PC-9 (cell line): ENCODE data around the gene CRB2. TPM values are rescaled to one million over a fixed set of nuclear protein-coding genes. Genes with fewer than 3 reads are reported as not detected.

Experiments
- BruUV-seq: library from RNA; stranded (reverse); fragments of 400-500 nt; replicated peaks from 2 replicates; lab custom pipeline; 2021; lab: Mats Ljungman, UMichigan
- CTCF ChIA-PET: fragments of 300-600 bp; sonication (Branson Sonifier 250); formaldehyde crosslinking; loops from one replicate; lab custom pipeline; 2022; ENCODE audit warnings: antibody characterized with exemption; lab: Charles Lee
- POLR2A ChIA-PET: fragments of 300-600 bp; sonication (Branson Sonifier 250); formaldehyde crosslinking; loops from one replicate; lab custom pipeline; 2022; ENCODE audit warnings: antibody characterized with exemption; ENCODE audit not compliant: unreplicated experiment; lab: Charles Lee
- DNase-seq, 2 experiments: peaks; one replicate each; pipeline versions ENCODE4 v3.0.0 to v3.0.0-alpha.2; 2015 to 2022; ENCODE audit warnings: mixed read lengths in 1 of 2
- H2AFZ ChIP-seq: fragments of 200-600 bp; sonication (generic); 2 replicates; pipeline ENCODE4 v1.8.1; 2017; ENCODE audit warnings: antibody characterized with exemption
- H3F3A ChIP-seq: fragments of 200-600 bp; sonication (generic); 2 replicates; pipeline ENCODE4 v1.8.1; 2017; ENCODE audit warnings: antibody characterized with exemption, mild to moderate bottlenecking, low read depth; ENCODE audit not compliant: insufficient read depth
- H3K27ac ChIP-seq: fragments of 200-600 bp; sonication (generic); 2 replicates; pipeline ENCODE4 v1.6.1; 2016; ENCODE audit warnings: mixed run types
- H3K27me3 ChIP-seq: fragments of 200-600 bp; sonication (generic); 2 replicates; pipeline ENCODE4 v1.6.1; 2016; ENCODE audit warnings: low read depth, mixed run types; ENCODE audit not compliant: insufficient read depth
- H3K36me3 ChIP-seq: fragments of 200-600 bp; sonication (generic); 2 replicates; pipeline ENCODE4 v1.6.1; 2016; ENCODE audit warnings: low read depth, mixed run types
- H3K4me1 ChIP-seq: fragments of 200-600 bp; sonication (generic); replicated peaks from 2 replicates; pipeline ENCODE4 v1.6.1; 2016; ENCODE audit warnings: mixed run types; ENCODE audit not compliant: insufficient read depth
- H3K4me2 ChIP-seq: fragments of 200-600 bp; sonication (generic); 2 replicates; pipeline ENCODE4 v1.6.1; 2017; ENCODE audit warnings: mixed run types
- H3K4me3 ChIP-seq: fragments of 200-600 bp; sonication (generic); 2 replicates; pipeline ENCODE4 v1.6.1; 2016; ENCODE audit warnings: mixed run types
- H3K79me2 ChIP-seq: fragments of 200-600 bp; sonication (generic); 2 replicates; pipeline ENCODE4 v1.6.1; 2017; ENCODE audit warnings: low read depth, mixed run types
- H3K9me2 ChIP-seq: fragments of 200-600 bp; sonication (generic); 2 replicates; pipeline ENCODE4 v1.8.1; 2017; ENCODE audit warnings: mild to moderate bottlenecking; ENCODE audit not compliant: insufficient read depth
- H3K9me3 ChIP-seq: fragments of 200-600 bp; sonication (generic); 2 replicates; pipeline ENCODE4 v1.8.1; 2016; ENCODE audit warnings: low read depth; ENCODE audit not compliant: insufficient read depth
- H4K20me1 ChIP-seq: fragments of 200-600 bp; sonication (generic); 2 replicates; pipeline ENCODE4 v1.8.1; 2017; ENCODE audit not compliant: insufficient read depth
- CTCF ChIP-seq: fragments of 200-600 bp; sonication (generic); conservative IDR thresholded peaks from 2 replicates; pipeline ENCODE4 v1.6.1; 2017; ENCODE audit warnings: mixed run types, antibody characterized with exemption, mild to moderate bottlenecking, moderate library complexity
- EZH2 ChIP-seq: fragments of 200-600 bp; sonication (generic); IDR thresholded peaks from 2 replicates; pipeline ENCODE4 v1.8.0; 2017; ENCODE audit warnings: antibody characterized with exemption, low read depth
- intact Hi-C: fragments of 100-400 bp; cut with micrococcal nuclease; formaldehyde crosslinking; loops from one replicate; pipeline ENCODE4 v1.10.0; 2022; ENCODE audit not compliant: unreplicated experiment
- total RNA-seq: library from RNA; stranded (reverse); gene quantifications from 2 replicates; pipeline ENCODE4 v1.2.3, GENCODE V29; 2021

CRB2 gene
- total RNA-seq, 1 experiment from 2014 or later, result not detected

GRCh38 chr9:123359546-123359945 is 3.5 kb downstream of the CRB2 start:
- intact Hi-C loops, result loop anchor here (10.0 kb wide), 2 partner anchors 535 to 895 kb away; partner anchors contain the start of gene PDCL

GRCh38 chr9:123360161-123361085 is 4.4 kb downstream of the CRB2 start:
- POLR2A ChIA-PET, result interaction anchor here (0.6 kb wide), 1 partner anchor 15 kb away, joined by 6 read pairs; no protein-coding TSS in a partner anchor
- no peak overlapping the region for H2AFZ ChIP-seq
- DNase-seq, result peak in 1 of 2 experiments; percentile 37

More at GRCh38 chr9:123359546-123359945, 3.5 kb downstream of the CRB2 start:
- no peaks in the 10 kb centered on the region for H4K20me1 ChIP-seq
- H3K36me3 ChIP-seq, result no peaks in the 10 kb centered on the region
- peaks cover 23% of the 10 kb centered on the region for H3K27me3 ChIP-seq
- no peak overlapping the region for H3K4me2 ChIP-seq
- no peaks in the 10 kb centered on the region for H3K4me1 ChIP-seq
- TF ChIP-seq EZH2, result no peak
- no peaks in the 10 kb centered on the region for H3K9me2 ChIP-seq
- no peak overlapping the region for H2AFZ ChIP-seq
- H3K79me2 ChIP-seq, result no peaks in the 10 kb centered on the region
- no peaks in the 10 kb centered on the region for H3K9me3 ChIP-seq
- H3K4me3 ChIP-seq, result no peak overlapping the region
- no peak for DNase-seq
- ChIA-PET CTCF (no interaction called here), POLR2A (no interaction called here)
- peaks cover 6% of the 10 kb centered on the region for H3F3A ChIP-seq
- no TSS peak for BruUV-seq
- no peak overlapping the region for H3K27ac ChIP-seq

GRCh38 chr9:123361086-123361730 is 5.2 kb downstream of the CRB2 start:
- TF ChIP-seq CTCF (no peak), EZH2 (no peak)
- Histone ChIP-seq H3K27ac (no peak overlapping the region), H3K4me2 (no peak overlapping the region), H3K4me1 (no peaks in the 10 kb centered on the region), H3F3A (peaks cover 6% of the 10 kb centered on the region), H3K79me2 (no peaks in the 10 kb centered on the region), H3K4me3 (no peak overlapping the region), H3K27me3 (peaks cover 23% of the 10 kb centered on the region), H3K9me2 (no peaks in the 10 kb centered on the region), H3K9me3 (no peaks in the 10 kb centered on the region), H2AFZ (no peak overlapping the region), H3K36me3 (no peaks in the 10 kb centered on the region), H4K20me1 (no peaks in the 10 kb centered on the region)
- ChIA-PET POLR2A (interaction anchor here (0.6 kb wide), 1 partner anchor 14 kb away, joined by 6 read pairs; no protein-coding TSS in a partner anchor), CTCF (interaction anchor here (0.7 kb wide), 1 partner anchor 8 kb away, joined by 3 read pairs; no protein-coding TSS in a partner anchor)
- intact Hi-C loops, result no loop called here
- BruUV-seq, result no TSS peak
- no peak for DNase-seq

More at GRCh38 chr9:123360161-123361085, 4.4 kb downstream of the CRB2 start:
- no peaks in the 10 kb centered on the region for H3K36me3 ChIP-seq
- H3F3A ChIP-seq, result peaks cover 6% of the 10 kb centered on the region
- no peak overlapping the region for H3K4me2 ChIP-seq
- H3K27ac ChIP-seq, result no peak overlapping the region
- H4K20me1 ChIP-seq, result no peaks in the 10 kb centered on the region
- no peaks in the 10 kb centered on the region for H3K79me2 ChIP-seq
- TF ChIP-seq EZH2 (no peak), CTCF (no peak)
- H3K9me3 ChIP-seq, result no peaks in the 10 kb centered on the region
- intact Hi-C loops, result no loop called here
- no TSS peak for BruUV-seq
- H3K9me2 ChIP-seq, result no peaks in the 10 kb centered on the region
- no peak overlapping the region for H3K4me3 ChIP-seq
- CTCF ChIA-PET, result interaction anchor here (0.7 kb wide), 1 partner anchor 8 kb away, joined by 3 read pairs; no protein-coding TSS in a partner anchor
- H3K4me1 ChIP-seq, result no peaks in the 10 kb centered on the region
- H3K27me3 ChIP-seq, result peaks cover 23% of the 10 kb centered on the region
